ENCODE measurements around the gene TAS2R43.
"Not testable (repeated sequence)": the region's sequence is repeated elsewhere in the genome, so short reads cannot be mapped to it uniquely, and the experiment has no call there.

The TAS2R43 gene, protein sequence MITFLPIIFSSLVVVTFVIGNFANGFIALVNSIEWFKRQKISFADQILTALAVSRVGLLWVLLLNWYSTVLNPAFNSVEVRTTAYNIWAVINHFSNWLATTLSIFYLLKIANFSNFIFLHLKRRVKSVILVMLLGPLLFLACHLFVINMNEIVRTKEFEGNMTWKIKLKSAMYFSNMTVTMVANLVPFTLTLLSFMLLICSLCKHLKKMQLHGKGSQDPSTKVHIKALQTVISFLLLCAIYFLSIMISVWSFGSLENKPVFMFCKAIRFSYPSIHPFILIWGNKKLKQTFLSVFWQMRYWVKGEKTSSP

DNA sequence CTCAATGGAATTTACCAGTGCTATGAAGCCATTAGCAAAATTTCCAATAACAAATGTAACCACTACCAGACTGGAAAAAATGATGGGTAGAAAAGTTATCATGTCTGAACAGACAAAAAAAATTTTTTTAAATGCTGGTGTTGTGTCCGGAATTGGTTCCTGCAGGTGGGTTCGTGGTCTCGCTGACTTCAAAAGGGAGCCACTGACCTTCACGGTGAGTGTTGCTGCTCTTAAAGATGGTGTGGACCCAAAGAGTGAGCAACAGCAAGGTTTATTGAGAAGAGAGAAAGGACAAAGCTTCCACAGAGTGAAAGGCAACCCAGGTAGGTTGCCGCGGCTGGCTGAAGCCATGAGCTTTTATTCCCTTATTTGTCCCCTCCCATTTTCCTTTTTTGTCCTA lies at the start of gene TAS2R43:
TSS of gene TAS2R43 (minus strand) at position 186 of the 400 bp plus-strand sequence. CDS start at position 102, 84 bp downstream.
- H3K9me3 ChIP-seq = no peaks in the 10 kb centered on the region
- no peaks in the 10 kb centered on the region for H3K27me3 ChIP-seq (ENCODE audit: low read depth)
- in situ Hi-C loops (cut with MboI; ENCODE audit: low sequenced_read_pairs) = no loop called here
- H3K4me1 ChIP-seq = no peaks in the 10 kb centered on the region
- no peak for DNase-seq (ENCODE audit: low spot score in 2 of 2)
- H3K4me3 ChIP-seq = no peak within 1 kb of the TSS
- H3K36me3 ChIP-seq (replicated peaks) = no peaks in the 10 kb centered on the region

DNA sequence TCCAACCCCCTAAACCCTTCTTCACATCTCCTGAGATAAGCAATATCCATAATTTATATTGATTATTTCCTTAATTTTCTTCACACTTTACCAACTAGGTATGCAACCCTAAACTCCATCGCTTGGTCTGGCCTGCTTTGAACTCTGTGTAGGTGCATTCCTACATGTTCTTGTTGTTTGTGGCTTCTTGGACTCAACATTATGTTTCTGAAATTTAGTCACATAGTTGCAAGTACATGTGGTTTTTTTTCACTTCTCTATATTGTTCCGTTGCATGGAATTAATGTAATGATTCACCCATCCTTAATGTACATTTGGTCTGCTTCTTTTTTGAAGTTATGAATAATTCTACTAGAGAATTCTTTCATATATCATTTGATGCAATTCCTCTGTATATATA lies 44.0 kb upstream of the TAS2R43 start:
- H3K9me3 ChIP-seq = no peaks in the 10 kb centered on the region
- no peaks in the 10 kb centered on the region for H3K36me3 ChIP-seq (replicated peaks)
- H3K4me1 ChIP-seq = peaks cover 5% of the 10 kb centered on the region; the same call in 1 of the 2 replicates
- in situ Hi-C loops (cut with MboI; ENCODE audit: low sequenced_read_pairs) = no loop called here
- DNase-seq (ENCODE audit: low spot score in 2 of 2) = no peak
- no peaks in the 10 kb centered on the region for H3K27me3 ChIP-seq (ENCODE audit: low read depth)
- H3K4me3 ChIP-seq = no peak overlapping the region

DNA sequence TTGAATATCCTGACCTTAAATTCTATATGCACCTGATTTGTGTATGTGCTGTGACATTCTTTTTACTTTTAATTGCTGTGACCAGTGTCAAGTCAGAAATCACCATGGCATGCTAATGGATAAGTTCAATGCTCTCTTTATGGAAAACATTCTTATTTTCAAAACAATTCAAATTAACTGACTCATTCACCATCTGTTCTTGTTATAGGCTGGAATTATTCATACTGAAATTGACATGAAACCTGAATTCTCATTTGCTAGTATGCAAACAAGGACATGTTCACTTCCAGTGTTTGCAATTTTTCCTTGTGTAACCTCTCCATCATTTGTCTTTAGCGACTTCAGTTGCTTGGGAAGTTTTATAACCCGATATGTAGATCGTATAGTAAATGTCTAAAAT lies 42.2 kb upstream of the TAS2R43 start, which contains the start of gene TAS2R30:
TSS of gene TAS2R30 (minus strand) at position 340 of the 400 bp plus-strand sequence. CDS start 400 bp downstream, outside the sequence.
- DNase-seq (ENCODE audit: low spot score in 2 of 2) = no peak
- Histone ChIP-seq H3K27me3 (ENCODE audit: low read depth) (no peaks in the 10 kb centered on the region), H3K4me3 (no peak within 1 kb of the TSS), H3K36me3 (replicated peaks) (no peaks in the 10 kb centered on the region), H3K9me3 (no peaks in the 10 kb centered on the region), H3K4me1 (peaks cover 5% of the 10 kb centered on the region; the same call in 1 of the 2 replicates)
- in situ Hi-C loops (cut with MboI; ENCODE audit: low sequenced_read_pairs) = no loop called here

DNA sequence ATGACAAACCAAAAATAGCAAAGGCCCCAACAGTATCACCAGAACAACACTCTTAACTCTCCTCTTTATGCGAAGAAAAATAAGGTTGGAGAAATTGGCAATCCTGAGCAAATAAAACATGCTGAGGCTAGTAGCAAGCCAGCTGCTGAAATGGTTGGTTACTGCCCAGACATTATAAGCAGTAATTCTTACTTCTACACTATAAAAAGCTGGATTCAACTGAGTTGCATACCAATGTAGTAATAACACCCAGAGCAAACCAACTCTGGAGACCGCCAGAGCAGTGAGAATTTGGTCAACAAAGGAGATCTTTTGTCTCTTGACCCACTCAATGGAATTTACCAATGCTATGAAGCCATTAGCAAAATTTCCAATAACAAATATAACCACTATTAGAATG lies 41.7 kb upstream of the TAS2R43 start:
- H3K9me3 ChIP-seq = no peaks in the 10 kb centered on the region
- H3K36me3 ChIP-seq (replicated peaks) = no peaks in the 10 kb centered on the region
- H3K4me3 ChIP-seq = no peak overlapping the region
- in situ Hi-C loops (cut with MboI; ENCODE audit: low sequenced_read_pairs) = no loop called here
- H3K4me1 ChIP-seq = peaks cover 5% of the 10 kb centered on the region; the same call in 1 of the 2 replicates
- H3K27me3 ChIP-seq (ENCODE audit: low read depth) = no peaks in the 10 kb centered on the region
- DNase-seq (ENCODE audit: low spot score in 2 of 2) = no peak

DNA sequence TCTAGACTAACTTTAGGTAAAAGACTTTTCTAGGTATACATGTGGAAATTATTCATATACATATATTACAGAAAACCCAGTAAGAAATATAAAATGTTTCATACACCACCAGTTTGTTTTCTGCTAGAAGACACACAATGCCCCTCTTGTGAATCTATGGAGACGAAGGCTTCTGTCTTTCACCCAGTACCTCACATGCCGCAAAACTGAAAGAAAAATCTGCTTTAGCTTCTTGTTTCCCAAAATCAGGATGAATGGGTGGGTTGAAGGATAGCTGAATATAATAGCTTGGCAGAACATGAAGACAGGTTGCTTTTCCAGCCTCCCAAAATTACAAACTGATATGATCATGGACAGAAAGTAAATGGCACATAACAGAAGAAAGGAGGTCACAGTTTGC lies 41.0 kb upstream of the TAS2R43 start:
- Histone ChIP-seq H3K27me3 (ENCODE audit: low read depth) (no peaks in the 10 kb centered on the region), H3K4me1 (peaks cover 5% of the 10 kb centered on the region; the same call in 1 of the 2 replicates), H3K9me3 (no peaks in the 10 kb centered on the region), H3K4me3 (no peak overlapping the region), H3K36me3 (replicated peaks) (no peaks in the 10 kb centered on the region)
- no peak for DNase-seq (ENCODE audit: low spot score in 2 of 2)
- in situ Hi-C loops (cut with MboI; ENCODE audit: low sequenced_read_pairs) = no loop called here

DNA sequence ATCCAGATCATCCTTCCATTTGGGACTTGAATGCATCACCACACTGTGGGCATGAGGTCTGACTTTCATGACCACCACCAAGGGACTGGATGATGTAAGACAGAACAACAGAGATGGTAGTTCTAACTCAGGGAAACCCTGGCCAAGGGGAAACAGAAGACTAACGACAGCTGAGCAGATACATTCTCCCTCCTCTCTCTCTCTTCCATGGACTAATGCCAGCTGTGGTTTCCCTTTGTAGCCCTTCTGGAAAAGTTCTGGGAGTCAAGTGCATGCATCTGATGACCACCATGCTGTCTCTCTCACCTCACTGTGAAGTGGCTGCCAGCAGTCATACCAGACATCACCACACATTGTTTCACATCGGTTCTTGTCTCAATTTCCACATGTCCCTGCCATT lies 38.9 kb upstream of the TAS2R43 start:
- Histone ChIP-seq H3K4me3 (no peak overlapping the region), H3K27me3 (ENCODE audit: low read depth) (no peaks in the 10 kb centered on the region), H3K36me3 (replicated peaks) (no peaks in the 10 kb centered on the region), H3K4me1 (no peaks in the 10 kb centered on the region), H3K9me3 (no peaks in the 10 kb centered on the region)
- DNase-seq (ENCODE audit: low spot score in 2 of 2) = no peak
- in situ Hi-C loops (cut with MboI; ENCODE audit: low sequenced_read_pairs) = no loop called here

DNA sequence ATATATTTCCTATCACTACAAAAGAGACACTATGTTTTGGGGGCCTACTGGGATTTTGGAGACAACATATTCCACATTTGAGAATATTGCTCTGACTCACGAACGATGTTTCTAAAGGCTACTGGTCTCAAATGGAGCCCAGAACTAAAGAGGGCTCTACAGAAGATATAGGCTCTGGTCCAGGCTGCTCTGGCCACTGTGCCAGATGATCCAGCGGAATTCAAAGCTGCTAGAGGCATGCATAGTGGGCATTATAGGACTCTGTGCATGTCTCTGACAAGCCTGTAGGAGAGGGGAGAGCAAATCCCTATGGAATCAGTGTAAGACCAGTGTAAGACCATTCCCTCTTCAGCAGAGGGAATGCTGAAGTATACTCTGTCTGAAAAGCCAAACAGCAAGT lies 38.3 kb upstream of the TAS2R43 start:
- in situ Hi-C loops (cut with MboI; ENCODE audit: low sequenced_read_pairs) = no loop called here

DNA sequence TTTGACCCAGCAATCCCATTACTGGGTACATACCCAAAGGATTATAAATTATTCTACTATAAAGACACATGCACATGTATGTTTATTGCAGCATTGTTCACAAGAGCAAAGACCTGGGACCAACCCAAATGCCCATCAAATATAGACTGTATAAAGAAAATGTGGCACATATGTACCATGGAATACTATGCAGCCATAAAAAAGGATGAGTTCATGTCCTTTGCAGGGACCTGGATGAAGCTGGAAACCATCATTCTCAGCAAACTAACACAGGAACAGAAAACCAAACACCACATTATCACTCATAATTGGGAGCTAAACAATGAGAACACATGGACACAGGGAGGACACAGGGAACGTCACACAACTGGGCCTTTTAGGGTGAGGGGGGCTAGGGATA lies 22.0 kb upstream of the TAS2R43 start:
- in situ Hi-C loops (cut with MboI; ENCODE audit: low sequenced_read_pairs); H3K36me3 ChIP-seq (replicated peaks); H3K27me3 ChIP-seq (ENCODE audit: low read depth); DNase-seq (ENCODE audit: low spot score in 2 of 2); H3K4me3 ChIP-seq; H3K4me1 ChIP-seq; H3K9me3 ChIP-seq: not testable (repeated sequence)

More for the DNA sequence above, 38.3 kb upstream of the TAS2R43 start:
- no peaks in the 10 kb centered on the region for H3K4me1 ChIP-seq
- no peaks in the 10 kb centered on the region for H3K36me3 ChIP-seq (replicated peaks)
- no peak overlapping the region for H3K4me3 ChIP-seq
- H3K9me3 ChIP-seq = no peaks in the 10 kb centered on the region
- DNase-seq (ENCODE audit: low spot score in 2 of 2) = no peak
- H3K27me3 ChIP-seq (ENCODE audit: low read depth) = no peaks in the 10 kb centered on the region

DNA sequence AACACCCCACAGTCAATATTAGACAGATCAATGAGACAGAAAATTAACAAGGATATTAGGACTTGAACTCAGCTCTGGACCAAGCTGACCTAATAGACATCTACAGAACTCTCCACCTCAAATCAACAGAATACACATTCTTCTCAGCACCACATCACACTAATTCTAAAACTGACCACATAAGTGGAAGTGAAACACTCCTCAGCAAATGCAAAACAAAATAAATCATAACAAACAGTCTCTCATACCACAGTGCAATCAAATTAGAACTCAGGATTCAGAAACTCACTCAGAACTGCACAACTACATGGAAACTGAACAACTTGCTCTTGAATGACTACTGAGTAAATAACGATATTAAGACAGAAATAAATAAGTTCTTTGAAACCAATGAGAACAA lies 19.1 kb upstream of the TAS2R43 start:
- H3K27me3 ChIP-seq (ENCODE audit: low read depth); H3K36me3 ChIP-seq (replicated peaks); H3K4me1 ChIP-seq; H3K9me3 ChIP-seq; H3K4me3 ChIP-seq; DNase-seq (ENCODE audit: low spot score in 2 of 2); in situ Hi-C loops (cut with MboI; ENCODE audit: low sequenced_read_pairs): not testable (repeated sequence)

DNA sequence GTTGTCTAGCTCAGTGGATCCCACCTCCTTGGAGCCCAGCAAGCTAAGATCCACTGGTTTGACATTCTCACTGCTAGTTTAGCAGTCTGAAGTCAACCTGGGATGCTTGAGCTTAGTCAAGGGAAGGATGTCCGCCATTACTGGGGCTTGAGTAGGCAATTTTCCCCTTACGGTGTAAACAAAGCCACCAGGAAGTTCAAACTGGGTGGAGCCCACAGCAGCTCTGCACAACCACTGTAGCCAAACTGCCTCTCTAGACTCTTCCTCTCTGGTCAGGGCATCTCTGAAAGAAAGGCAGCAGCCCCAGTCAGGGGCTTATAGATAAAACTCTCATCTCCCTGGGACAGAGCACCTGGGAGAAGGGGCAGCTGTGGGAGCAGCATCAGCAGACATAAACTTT lies 16.7 kb upstream of the TAS2R43 start:
- Histone ChIP-seq H3K36me3 (replicated peaks) (no peaks in the 10 kb centered on the region; the same call in 1 of the 2 replicates), H3K27me3 (ENCODE audit: low read depth) (no peaks in the 10 kb centered on the region), H3K4me3 (no peak overlapping the region), H3K9me3 (peaks cover 5% of the 10 kb centered on the region; the same call in 1 of the 2 replicates), H3K4me1 (no peaks in the 10 kb centered on the region)
- DNase-seq (ENCODE audit: low spot score in 2 of 2) = no peak
- in situ Hi-C loops (cut with MboI; ENCODE audit: low sequenced_read_pairs) = no loop called here

DNA sequence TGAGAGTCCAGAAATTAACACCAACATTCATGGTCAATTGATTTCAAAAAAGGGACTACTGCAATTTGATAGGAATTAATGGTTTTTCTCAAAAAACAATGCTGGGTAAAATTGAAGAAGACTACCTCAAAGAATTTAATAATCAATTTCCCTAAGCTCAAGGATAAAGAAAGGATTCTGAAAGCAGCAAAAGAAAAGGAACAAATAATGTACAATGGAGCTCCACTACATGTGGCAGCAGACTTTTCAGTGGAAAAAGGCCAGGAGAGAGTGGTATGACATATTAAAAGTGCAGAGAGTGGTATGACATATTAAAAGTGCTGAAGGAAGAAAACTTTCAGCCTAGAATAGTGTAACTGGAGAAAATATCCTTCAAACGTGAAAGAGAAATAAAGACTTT lies 15.6 kb upstream of the TAS2R43 start:
- H3K36me3 ChIP-seq (replicated peaks) = no peaks in the 10 kb centered on the region; the same call in 1 of the 2 replicates
- no peaks in the 10 kb centered on the region for H3K27me3 ChIP-seq (ENCODE audit: low read depth)
- no peaks in the 10 kb centered on the region for H3K4me1 ChIP-seq
- no peak for DNase-seq (ENCODE audit: low spot score in 2 of 2)
- no peak overlapping the region for H3K4me3 ChIP-seq
- in situ Hi-C loops (cut with MboI; ENCODE audit: low sequenced_read_pairs) = no loop called here
- peaks cover 5% of the 10 kb centered on the region; the same call in 1 of the 2 replicates for H3K9me3 ChIP-seq

DNA sequence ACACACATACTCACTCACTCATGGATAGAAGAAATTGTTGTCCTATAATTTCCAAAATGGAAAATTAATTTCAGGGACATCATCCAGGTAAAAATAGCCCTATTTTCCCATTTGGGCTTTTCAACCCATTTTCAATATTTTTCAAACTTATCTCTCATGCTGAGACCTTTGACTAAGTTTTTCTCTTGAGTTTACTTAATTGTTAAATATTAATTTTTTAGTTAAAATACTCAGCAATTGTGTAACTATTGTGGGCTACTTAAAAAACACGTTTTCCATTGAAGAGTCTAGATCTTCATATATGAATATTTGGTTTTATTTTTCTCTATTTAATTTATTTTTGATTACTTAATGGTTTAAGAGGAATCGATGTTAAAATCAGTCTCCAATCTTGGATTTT lies 14.2 kb upstream of the TAS2R43 start:
- no peaks in the 10 kb centered on the region for H3K36me3 ChIP-seq (replicated peaks)
- 0 out of 2 replicates have a peak, but pooled peaks cover 1% of the 10 kb centered on the region for H3K9me3 ChIP-seq
- H3K4me3 ChIP-seq = no peak overlapping the region
- no peaks in the 10 kb centered on the region for H3K27me3 ChIP-seq (ENCODE audit: low read depth)
- in situ Hi-C loops (cut with MboI; ENCODE audit: low sequenced_read_pairs) = no loop called here
- DNase-seq (ENCODE audit: low spot score in 2 of 2) = no peak
- no peaks in the 10 kb centered on the region for H3K4me1 ChIP-seq

DNA sequence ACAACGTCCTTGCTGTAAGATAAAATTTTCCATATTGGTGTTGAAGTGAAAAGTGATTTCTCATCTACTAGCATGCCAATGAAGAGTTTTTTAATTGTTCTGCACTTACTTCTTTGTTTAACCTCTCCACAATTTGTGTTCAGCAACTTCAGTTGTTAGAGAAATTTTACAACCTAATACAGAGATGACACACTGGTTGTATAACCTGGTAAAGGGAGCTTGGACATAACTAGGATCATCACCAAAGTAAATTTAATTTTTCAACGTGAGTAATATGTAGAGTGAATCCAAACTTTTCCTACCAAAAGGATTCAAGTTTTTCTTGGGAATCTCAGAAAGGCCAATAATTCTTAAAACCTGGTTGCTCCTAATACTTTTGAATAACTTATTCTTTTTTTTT lies 13.4 kb upstream of the TAS2R43 start:
- Histone ChIP-seq H3K9me3 (no peaks in the 10 kb centered on the region), H3K4me1 (no peaks in the 10 kb centered on the region), H3K4me3 (no peak overlapping the region), H3K36me3 (replicated peaks) (no peaks in the 10 kb centered on the region), H3K27me3 (ENCODE audit: low read depth) (no peaks in the 10 kb centered on the region)
- no peak for DNase-seq (ENCODE audit: low spot score in 2 of 2)
- in situ Hi-C loops (cut with MboI; ENCODE audit: low sequenced_read_pairs) = no loop called here

DNA sequence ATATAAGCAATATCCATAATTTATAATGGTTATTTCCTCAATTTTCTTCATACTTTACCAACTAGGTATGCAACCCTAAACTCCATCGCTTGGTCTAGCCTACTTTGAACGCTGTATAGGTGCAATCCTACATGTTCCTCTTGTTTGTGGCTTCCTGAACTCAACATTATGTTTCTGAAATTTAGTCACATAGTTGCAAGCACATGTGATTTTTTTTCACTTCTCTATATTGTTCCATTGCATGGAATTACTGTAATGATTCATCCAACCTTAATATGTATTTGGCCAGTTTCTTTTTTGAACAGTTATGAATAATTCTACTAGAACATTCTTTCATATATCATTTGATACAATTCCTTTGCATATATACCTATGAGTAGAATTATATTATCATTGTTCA lies 2.8 kb upstream of the TAS2R43 start:
- H3K9me3 ChIP-seq; H3K4me3 ChIP-seq; H3K36me3 ChIP-seq (replicated peaks); DNase-seq (ENCODE audit: low spot score in 2 of 2); in situ Hi-C loops (cut with MboI; ENCODE audit: low sequenced_read_pairs); H3K4me1 ChIP-seq; H3K27me3 ChIP-seq (ENCODE audit: low read depth): not testable (repeated sequence)
